ENCODE data around the gene LYPD5.

GRCh38 chr19:43754253-43754502, 48.1 kb downstream of the LYPD5 start:
- TF ChIP-seq POLR2A (IDR thresholded peaks at IDR 0.05) (no peak), POLR2AphosphoS5 (IDR thresholded peaks at IDR 0.05) (no peak), EP300 (IDR thresholded peaks at IDR 0.05) (no peak)
- TF ChIP-seq, protein P1, sequence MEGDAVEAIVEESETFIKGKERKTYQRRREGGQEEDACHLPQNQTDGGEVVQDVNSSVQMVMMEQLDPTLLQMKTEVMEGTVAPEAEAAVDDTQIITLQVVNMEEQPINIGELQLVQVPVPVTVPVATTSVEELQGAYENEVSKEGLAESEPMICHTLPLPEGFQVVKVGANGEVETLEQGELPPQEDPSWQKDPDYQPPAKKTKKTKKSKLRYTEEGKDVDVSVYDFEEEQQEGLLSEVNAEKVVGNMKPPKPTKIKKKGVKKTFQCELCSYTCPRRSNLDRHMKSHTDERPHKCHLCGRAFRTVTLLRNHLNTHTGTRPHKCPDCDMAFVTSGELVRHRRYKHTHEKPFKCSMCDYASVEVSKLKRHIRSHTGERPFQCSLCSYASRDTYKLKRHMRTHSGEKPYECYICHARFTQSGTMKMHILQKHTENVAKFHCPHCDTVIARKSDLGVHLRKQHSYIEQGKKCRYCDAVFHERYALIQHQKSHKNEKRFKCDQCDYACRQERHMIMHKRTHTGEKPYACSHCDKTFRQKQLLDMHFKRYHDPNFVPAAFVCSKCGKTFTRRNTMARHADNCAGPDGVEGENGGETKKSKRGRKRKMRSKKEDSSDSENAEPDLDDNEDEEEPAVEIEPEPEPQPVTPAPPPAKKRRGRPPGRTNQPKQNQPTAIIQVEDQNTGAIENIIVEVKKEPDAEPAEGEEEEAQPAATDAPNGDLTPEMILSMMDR (IDR thresholded peaks at IDR 0.05): no peak
